ENCODE measurements around the gene RIMS4.

RIMS4 gene

GRCh38 chr20:44723798-44724362, 86.5 kb downstream of the RIMS4 start:
- Histone ChIP-seq H3K9ac (ENCODE audit: low read length) (no peak overlapping the region), H3K4me1 (ENCODE audit: insufficient read depth, low read length, severe bottlenecking) (no peaks in the 10 kb centered on the region), H3K9me3 (ENCODE audit: low read length) (no peaks in the 10 kb centered on the region), H2AFZ (ENCODE audit: low read length) (no peak overlapping the region), H3K27ac (ENCODE audit: low read depth, low read length, poor library complexity, severe bottlenecking) (no peak overlapping the region), H3K9me2 (ENCODE audit: low read depth, low read length) (no peaks in the 10 kb centered on the region), H3K4me3 (ENCODE audit: low read depth, low read length, poor library complexity, severe bottlenecking) (no peak overlapping the region), H3K79me2 (ENCODE audit: insufficient read depth, low read length) (no peaks in the 10 kb centered on the region), H3K4me2 (ENCODE audit: low read length) (no peak overlapping the region), H3K36me3 (ENCODE audit: insufficient read depth, low read length) (no peaks in the 10 kb centered on the region), H3F3A (ENCODE audit: insufficient read depth, low read length) (no peaks in the 10 kb centered on the region), H3K27me3 (ENCODE audit: insufficient read depth, low read length) (peaks cover 6% of the 10 kb centered on the region; the same call in 1 of the 2 replicates), H4K20me1 (ENCODE audit: insufficient read depth, low read length) (no peaks in the 10 kb centered on the region)
- TF ChIP-seq, protein P1, sequence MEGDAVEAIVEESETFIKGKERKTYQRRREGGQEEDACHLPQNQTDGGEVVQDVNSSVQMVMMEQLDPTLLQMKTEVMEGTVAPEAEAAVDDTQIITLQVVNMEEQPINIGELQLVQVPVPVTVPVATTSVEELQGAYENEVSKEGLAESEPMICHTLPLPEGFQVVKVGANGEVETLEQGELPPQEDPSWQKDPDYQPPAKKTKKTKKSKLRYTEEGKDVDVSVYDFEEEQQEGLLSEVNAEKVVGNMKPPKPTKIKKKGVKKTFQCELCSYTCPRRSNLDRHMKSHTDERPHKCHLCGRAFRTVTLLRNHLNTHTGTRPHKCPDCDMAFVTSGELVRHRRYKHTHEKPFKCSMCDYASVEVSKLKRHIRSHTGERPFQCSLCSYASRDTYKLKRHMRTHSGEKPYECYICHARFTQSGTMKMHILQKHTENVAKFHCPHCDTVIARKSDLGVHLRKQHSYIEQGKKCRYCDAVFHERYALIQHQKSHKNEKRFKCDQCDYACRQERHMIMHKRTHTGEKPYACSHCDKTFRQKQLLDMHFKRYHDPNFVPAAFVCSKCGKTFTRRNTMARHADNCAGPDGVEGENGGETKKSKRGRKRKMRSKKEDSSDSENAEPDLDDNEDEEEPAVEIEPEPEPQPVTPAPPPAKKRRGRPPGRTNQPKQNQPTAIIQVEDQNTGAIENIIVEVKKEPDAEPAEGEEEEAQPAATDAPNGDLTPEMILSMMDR (IDR thresholded peaks at IDR 0.05; ENCODE audit: low read length): no peak
- TF ChIP-seq EZH2 (IDR thresholded peaks at IDR 0.05; ENCODE audit: borderline replicate concordance, low read length): no peak

DNA sequence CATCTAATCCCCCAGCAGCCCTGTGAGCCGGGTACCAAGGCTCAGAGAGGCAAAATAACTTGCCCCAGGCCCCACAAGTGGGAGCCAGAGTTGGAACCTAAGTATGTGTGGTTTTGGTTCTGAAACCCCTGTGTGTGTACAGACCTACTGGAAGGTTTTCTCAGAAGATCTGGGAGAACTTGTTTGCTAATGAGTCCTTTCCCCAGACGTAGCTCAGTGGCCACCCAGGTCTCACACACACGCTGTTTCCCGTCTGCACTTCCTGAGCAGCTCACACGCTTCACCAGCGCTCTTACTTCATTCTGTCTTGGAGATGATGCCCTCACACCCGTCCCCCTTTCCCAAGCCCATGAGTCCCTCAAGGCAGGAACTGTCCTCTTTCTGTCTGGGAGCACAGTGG, 87.0 kb downstream of the RIMS4 start:
- Histone ChIP-seq H3K9me3 (ENCODE audit: low read length) (no peaks in the 10 kb centered on the region), H3F3A (ENCODE audit: insufficient read depth, low read length) (no peaks in the 10 kb centered on the region), H3K4me3 (ENCODE audit: low read depth, low read length, poor library complexity, severe bottlenecking) (no peak overlapping the region), H3K9ac (ENCODE audit: low read length) (no peak overlapping the region), H4K20me1 (ENCODE audit: insufficient read depth, low read length) (no peaks in the 10 kb centered on the region), H3K79me2 (ENCODE audit: insufficient read depth, low read length) (no peaks in the 10 kb centered on the region), H3K36me3 (ENCODE audit: insufficient read depth, low read length) (no peaks in the 10 kb centered on the region), H3K27me3 (ENCODE audit: insufficient read depth, low read length) (peaks cover 6% of the 10 kb centered on the region; the same call in 1 of the 2 replicates), H3K4me1 (ENCODE audit: insufficient read depth, low read length, severe bottlenecking) (no peaks in the 10 kb centered on the region), H3K27ac (ENCODE audit: low read depth, low read length, poor library complexity, severe bottlenecking) (no peak overlapping the region), H2AFZ (ENCODE audit: low read length) (no peak overlapping the region), H3K4me2 (ENCODE audit: low read length) (no peak overlapping the region), H3K9me2 (ENCODE audit: low read depth, low read length) (no peaks in the 10 kb centered on the region)
- TF ChIP-seq, protein P1 (IDR thresholded peaks at IDR 0.05; ENCODE audit: low read length): no peak
- no peak for TF ChIP-seq EZH2 (IDR thresholded peaks at IDR 0.05; ENCODE audit: borderline replicate concordance, low read length)

GRCh38 chr20:44722990-44723389, 87.4 kb downstream of the RIMS4 start:
- H3K36me3 ChIP-seq (ENCODE audit: insufficient read depth, low read length): no peaks in the 10 kb centered on the region
- no peak overlapping the region for H3K4me2 ChIP-seq (ENCODE audit: low read length)
- peaks cover 6% of the 10 kb centered on the region; the same call in 1 of the 2 replicates for H3K27me3 ChIP-seq (ENCODE audit: insufficient read depth, low read length)
- H2AFZ ChIP-seq (ENCODE audit: low read length): no peak overlapping the region
- H3K27ac ChIP-seq (ENCODE audit: low read depth, low read length, poor library complexity, severe bottlenecking): no peak overlapping the region
- H3K9ac ChIP-seq (ENCODE audit: low read length): no peak overlapping the region
- H4K20me1 ChIP-seq (ENCODE audit: insufficient read depth, low read length): no peaks in the 10 kb centered on the region
- no peaks in the 10 kb centered on the region for H3K4me1 ChIP-seq (ENCODE audit: insufficient read depth, low read length, severe bottlenecking)
- H3F3A ChIP-seq (ENCODE audit: insufficient read depth, low read length): no peaks in the 10 kb centered on the region
- no peak overlapping the region for H3K4me3 ChIP-seq (ENCODE audit: low read depth, low read length, poor library complexity, severe bottlenecking)
- no peaks in the 10 kb centered on the region for H3K9me3 ChIP-seq (ENCODE audit: low read length)
- no peaks in the 10 kb centered on the region for H3K9me2 ChIP-seq (ENCODE audit: low read depth, low read length)
- no peaks in the 10 kb centered on the region for H3K79me2 ChIP-seq (ENCODE audit: insufficient read depth, low read length)
- TF ChIP-seq, protein P1 (IDR thresholded peaks at IDR 0.05; ENCODE audit: low read length): no peak
- TF ChIP-seq EZH2 (IDR thresholded peaks at IDR 0.05; ENCODE audit: borderline replicate concordance, low read length): no peak

Measured in OCI-LY1 (cell line).